ENCODE data around the gene HDAC9.

GRCh38 chr7:18860221-18860620 is 364.7 kb downstream of the HDAC9 start:
- TF ChIP-seq CTCF (IDR thresholded peaks at IDR 0.05; ENCODE audit: borderline replicate concordance, extremely low read depth, low read length, poor library complexity, severe bottlenecking) (no peak), EZH2 (IDR thresholded peaks at IDR 0.05; ENCODE audit: borderline replicate concordance, low read depth, low read length, severe bottlenecking) (no peak)

All from DND-41 (cell line).